ENCODE data around the gene DPP6.

Gene DPP6

DNA sequence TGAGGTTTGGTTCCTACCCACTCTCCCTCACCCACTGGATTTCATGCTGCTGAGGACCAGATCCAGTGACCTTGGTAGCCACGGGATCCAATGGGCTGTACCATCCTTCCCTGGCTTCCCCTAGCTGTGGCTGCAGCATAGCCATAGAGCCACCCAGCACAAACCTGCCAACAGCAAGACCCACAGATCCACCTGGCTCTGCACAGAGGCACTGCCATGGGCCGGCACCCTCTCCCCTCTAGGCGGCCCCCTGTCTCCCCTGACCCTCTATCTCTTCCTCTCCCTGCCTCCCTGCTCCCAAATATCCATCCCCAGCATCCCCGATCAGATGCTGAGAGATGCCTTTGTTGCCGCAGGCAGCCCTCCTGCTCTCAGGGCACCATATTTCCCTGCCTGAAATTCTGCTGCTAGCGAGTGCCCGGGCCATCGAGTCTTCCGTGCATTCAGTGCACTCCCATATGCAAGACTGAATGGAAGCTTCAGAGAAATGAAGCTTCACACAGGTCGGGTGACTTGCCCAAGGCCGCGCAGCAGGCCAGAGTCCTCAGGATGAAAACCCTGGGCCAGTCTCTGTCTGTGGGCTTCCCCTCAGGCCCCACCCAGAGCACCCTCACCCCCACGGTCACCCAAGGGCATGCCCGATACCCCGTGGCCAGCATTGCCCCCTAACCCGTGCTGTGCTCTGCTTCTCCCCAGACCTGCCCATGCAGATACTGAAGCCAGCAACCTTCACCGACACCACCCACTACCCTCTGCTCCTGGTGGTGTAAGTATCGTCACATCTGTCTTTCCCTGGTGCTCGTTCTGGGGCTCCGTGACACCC lies 819.9 kb downstream of the DPP6 start:
- DNase-seq = no peak

DNA sequence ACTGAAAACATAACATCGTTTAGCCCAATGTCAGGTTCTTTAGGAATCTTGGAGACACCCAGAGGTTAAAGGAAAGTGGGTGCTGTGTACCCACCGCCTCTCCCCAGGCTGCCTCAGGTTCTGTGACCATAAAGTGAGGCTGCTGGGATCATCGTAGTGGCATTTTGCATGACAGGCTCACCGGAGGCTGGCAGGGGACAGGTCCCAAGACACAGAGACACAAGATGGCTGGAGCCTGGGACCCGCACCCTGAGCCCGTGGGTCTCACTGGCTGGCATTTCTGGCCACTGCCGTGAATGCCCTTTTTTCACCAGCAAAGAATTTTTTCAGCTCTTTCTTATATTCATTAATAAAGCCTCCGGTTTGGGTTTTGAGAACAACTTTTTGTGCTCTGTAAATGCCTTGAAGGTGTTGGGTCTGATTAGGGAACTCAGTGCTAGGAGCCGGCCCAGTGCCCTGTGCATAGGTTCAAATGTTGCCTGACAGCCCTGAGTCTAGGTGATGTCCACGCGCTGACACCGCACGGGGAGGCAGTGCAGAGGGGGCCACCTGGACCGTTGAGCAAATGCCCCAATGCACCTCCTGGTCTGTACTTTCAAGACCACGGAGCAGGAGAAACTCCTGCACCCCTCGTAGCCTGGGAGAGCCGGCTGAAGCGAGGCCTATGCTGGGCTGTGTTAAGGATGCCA lies 820.8 kb downstream of the DPP6 start:
- DNase-seq = no peak

DNA sequence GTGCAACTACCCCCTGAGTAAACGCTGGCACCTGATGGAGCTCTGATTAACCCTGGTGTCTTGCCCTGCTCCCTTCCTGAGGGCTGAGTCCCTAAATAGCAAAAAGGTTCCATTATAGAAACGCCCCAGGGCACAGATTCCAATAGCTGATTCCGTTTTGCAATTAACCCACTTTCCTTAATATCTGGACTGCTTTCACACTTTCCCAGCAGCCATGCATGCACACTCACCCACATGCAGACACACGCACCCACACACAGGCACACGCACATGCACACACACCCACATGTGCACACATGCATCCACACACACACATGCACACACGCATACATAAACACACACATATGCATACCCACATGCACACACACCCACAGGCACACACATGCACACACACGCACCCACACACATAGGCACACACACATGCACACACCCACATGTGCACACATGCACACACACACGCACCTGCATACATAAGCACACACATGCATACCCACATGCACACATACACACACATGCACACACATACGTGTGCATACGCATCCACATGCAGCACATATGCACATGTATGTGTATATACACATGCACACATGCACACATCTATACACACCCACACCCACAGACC lies 821.4 kb downstream of the DPP6 start:
- DNase-seq = no peak

DNA sequence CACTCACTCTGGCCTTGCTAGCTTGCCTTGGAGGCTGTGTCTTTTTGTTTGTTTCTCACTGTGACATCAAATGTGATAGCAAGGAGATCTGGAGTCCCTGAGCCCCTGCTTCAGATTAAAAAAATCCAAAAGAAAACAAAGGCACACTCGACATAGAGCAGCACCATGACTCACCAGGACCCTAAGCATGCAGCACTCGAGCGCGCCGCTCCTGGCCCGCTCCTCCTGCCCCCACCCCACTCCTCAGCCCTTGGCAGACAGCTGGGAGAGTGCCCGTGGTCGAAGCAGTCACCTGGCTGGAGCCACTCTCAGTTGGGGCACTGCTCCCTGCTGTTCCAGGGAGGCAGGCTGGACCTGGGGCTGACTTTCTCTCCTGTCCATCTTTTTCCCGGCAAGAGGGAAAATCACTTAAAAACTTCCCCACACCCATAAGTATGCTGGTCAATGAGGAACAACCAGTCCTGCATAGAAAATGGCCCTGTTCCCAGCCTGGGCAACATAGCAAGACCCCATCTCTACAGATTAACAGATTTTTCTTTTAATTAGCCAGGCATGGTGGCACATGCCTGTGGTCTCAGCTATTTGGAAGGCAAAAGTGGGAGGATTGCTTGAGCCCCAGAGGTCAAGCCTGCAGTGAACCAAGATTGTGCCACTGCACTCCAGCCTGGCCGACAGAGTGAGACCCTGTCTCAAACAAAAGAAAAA lies 822.4 kb downstream of the DPP6 start:
- DNase-seq = no peak

DNA sequence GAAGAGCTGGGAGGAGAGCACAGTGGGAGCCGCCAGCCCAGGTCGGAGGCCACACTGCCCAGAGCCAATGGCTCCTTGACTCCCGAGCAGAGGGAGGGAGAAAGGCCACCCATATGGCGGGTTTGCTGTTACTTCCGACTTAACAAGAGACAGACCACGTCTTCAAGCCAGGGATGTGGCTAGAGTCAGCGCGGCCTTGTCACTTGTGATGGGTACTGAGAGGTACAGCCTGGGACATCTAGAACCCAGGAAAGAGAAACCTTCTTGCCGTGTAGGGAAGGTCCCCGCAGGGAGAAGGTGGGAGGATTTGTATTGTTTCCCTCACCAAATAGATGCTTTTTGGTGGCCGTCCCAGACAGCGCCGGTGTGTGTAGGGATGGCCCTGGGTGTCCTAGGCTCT lies 823.1 kb downstream of the DPP6 start:
- DNase-seq = no peak

DNA sequence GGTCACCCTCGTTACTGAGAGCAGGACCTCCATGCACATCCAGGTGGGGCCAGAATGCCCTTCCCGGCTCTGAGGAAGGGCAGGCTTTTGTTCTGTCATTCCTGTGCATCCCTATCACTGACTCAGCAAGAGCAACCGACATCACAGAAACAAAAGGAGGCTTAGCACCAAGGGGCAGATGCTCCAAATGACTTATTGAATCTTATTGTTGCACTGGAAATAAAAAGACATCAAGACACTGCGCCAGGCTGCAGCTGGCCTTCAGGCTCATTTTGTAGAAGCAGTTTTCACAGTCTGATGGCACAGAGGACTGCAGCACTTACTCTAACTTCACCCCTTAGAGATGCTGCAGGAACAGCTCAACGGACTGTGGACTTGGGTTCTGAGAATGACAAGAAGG lies 824.3 kb downstream of the DPP6 start:
- DNase-seq = no peak

DNA sequence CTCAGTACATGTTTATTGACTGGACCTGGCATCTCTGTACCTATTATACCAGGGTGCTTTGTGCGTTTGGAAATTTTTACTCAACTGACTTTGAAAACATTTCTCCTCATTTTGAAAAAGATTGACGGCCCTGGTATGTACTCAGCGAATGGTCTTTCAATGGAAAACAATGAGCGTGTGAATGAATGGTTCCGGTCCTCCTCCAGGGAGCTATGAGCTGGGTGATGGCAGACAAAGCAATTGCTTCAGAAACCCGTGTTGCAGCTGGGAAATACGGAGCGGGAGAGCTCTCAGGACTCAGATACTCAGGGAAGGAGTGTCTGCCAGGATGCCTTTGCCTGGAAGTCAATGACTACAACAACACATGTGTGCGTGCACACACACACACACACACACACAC lies 824.8 kb downstream of the DPP6 start:
- no peak for DNase-seq

DNA sequence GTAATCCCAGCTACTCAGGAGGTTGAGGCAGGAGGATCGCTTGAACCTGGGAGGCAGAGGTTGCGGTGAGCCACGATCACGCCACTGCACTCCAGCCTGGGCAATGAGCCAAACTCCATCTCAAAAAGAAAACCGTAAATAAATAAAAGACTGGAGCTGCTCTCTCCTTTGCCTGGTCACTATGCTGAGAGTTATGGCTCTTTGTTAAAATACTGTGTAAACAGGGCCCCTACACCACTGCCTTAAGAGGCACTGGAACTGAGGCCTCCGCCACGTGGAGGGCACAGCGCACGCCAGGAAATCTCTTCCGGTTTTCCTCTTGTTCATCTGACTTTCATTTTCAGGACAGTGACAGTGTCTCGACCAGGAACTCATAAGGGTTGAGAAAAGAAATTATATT lies 827.4 kb downstream of the DPP6 start:
- no peak for DNase-seq

DNA sequence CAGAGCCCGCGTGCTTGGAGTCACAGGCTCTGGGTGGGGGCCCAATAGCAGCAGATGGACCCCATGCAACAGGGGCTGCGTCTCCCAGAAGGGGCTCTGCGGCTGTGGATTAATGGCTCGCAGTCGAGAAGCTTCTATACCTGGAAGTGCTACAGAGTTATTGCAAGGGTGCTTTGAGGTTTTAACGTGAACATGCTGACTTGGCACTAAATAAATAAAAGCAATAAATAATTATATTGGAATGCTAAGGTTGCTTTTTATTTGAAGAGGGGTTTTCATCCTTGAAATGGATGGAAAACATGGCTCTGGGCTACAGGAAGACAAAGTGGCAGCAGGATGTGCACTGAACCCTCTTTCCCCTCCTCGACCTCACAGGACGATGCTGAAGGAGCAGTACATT lies 828.3 kb downstream of the DPP6 start:
- DNase-seq = no peak

DNA sequence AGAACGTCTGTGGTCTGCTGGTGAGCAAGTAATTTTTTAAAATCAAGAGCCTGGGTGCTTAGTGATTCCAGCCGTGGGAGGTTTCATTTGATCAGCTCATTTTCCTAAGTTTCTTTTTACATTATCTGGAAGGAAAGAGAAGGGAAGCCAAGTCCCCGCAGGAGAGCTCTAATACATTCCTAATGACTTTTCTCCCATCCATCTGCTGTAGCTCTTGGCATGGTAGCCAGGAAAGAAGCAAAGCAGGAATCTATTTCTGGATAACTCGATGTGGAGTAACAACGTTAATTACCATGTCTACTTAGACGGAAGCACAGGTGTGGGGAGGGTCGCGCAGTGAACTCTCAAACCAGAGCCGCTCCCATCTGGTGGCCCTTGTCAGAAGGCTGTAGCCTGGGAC lies 828.8 kb downstream of the DPP6 start:
- no peak for DNase-seq

DNA sequence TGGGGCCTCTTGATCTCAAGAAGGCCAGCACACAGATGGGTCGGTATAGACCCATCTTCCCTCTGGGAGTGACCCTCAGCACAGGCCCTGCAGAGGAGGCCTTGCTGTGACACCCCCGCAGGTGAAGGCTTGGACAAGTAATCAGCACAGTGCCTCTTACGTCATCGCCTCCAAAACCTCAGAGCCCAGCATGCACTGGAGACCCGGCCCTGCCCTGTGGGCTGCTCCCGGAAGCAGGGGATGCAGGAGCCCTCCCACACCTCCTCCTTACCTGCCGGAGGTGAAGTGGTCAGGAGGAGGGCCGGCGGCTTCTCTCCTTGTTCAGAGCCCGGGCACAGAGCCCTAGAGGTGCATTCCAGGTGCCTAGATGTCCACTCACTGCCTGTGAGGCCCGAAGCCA lies 829.3 kb downstream of the DPP6 start:
- DNase-seq = no peak

DNA sequence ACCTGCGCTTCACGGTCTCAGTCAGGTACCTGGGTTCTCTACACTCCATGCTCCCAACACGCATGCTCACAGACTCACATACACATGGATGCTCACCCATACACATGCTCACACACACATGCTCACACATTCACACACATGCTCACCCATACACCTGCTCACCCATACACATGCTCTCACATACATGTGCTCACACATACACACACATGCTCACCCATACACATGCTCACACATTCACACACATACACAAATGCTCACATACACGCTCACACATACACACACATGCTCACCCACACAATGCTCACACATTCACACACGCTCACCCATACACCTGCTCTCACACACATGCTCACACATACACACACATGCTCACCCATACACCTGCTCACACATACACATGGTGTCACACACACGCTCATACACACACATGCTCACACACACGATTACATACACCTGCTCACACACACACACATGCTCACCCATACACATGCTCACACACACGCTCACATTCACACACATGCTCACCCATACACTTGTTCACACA lies 830.8 kb downstream of the DPP6 start:
- DNase-seq = no peak

DNA sequence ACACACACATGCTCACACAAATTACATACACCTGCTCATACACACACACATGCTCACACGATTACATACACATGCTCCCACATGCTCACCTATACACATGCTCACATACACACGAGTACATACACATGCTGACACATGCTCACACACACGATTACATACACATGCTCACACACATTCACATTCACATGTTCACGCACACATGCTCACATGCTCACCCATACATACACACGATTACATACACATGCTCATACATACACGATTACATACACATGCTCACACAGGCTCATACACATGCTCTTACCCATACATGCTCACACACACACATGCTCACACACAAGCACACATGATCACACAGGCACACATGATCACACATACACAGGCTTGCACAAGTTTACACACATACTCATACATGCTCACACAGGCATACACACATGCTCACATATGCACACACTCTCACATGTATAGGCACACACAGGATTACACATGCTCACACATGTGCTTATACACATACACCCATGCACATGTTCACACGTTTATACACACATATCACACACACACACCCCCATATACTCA lies 832.2 kb downstream of the DPP6 start:
- DNase-seq = no peak

DNA sequence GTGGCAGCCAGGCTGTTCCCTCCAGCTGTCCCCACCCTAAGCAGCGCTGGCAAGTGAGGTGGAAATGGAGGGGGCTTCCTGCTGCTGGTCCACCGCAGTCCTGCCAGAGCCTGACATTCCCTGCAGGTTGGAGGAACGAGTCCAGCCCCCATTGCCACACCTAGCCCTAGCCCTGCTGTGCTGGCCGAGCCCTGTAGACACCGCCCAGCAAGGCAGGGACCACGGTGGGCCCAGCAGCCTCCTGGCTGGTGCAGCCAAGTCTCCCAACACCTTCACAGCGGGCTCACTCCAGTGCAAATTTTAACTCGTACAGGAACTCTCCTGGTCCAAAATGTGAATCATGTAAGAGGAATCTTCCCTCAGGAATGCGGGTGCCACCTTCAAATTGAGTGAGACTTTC lies 834.4 kb downstream of the DPP6 start:
- DNase-seq = no peak

DNA sequence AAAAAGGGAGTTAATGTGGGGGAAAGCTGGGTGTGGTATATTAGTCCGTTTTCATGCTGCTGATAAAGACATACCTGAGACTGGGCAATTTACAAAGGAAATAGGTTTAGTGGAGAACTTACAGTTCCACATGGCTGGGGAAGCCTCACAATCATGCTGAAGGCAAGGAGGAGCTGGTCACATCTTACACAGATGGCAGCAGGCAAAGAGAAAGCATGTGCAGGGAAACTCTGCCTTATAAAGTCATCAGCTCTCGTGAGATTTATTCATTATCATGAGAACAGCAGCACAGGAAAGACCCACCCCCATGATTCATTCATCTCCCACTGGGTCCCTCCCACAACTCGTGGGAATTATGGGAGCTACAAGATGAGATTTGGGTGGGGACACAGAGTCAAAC lies 836.5 kb downstream of the DPP6 start:
- DNase-seq = no peak

DNA sequence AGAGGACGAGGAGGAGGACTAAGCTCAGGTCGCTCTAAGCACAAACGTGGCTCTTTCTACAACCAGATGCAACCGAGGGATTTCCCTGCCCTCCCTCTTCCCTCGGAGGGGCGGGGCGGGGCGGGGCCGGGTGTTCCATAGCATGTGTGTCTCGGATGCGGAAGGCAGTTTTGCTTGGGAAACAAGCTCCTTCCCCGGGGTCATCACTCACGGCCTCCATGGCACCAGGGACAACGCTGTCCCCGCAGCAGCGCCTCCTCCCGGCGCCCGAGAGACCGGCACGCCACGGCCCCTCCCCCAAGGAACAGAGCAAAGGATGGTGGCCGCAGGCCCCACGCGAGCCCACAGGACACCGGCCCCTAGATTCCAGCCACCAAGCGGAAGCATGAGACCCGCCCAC lies 840.3 kb downstream of the DPP6 start:
- DNase-seq = no peak

DNA sequence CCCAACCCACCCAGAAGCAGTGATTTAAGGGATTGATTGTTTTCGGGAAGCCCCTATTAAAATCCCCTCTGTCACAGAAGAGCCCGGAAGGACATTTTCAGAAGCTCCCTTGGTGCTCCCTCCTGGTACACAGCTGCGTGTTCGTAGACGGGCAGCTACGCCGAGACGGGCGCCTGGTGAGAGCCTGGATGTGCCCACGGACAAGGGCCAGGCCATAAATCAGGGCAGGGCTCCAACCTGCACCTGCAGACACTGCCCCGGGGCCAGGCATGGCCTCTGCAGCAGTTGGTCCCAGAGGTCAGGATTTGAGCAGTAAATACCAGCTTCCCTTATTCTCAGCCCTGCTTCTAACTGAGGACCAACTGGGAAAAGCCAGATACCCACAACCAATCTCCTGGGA lies 843.9 kb downstream of the DPP6 start:
- DNase-seq = no peak

DNA sequence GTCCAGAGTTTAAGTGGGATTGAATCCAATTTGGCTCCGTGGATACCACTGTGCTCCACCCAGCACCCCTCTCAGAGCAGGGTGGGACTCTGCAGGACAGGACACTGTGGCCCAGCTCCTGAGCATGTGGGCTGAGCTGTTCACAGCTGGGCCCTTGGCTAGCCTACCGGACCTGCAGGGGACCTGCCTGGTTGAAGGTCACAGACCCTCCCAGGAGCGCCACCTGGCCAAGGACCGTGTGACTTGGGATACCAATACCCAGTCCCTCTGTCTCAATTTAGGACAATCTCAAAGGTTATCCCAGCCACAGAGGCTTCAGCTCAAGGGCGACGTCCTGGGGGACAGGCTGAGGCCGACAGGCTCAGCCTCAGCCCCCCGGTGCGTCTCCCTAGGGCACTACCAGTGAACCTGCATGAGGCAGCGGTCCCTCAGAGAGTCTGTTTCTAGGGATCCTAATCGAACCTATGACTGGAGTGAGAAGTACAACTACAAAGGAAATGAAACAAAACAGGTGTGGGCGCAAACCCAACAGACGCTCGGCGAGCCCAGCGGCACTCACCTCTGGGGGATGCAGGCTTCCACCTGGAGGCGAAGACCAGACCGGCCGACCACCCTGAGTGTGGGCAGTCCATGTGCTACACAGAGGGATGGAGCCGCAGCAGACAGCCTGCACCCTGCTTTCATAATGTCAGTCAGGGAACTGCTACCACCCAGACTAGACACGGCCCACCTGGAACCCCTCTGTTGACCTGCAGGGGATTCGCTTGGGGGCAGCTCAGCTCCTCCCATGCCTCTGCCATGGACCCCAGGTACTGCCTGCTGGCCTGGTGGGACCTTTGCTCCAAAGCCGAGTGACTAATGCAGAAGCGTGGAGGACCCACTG lies 847.0 kb downstream of the DPP6 start:
- no peak for DNase-seq

DNA sequence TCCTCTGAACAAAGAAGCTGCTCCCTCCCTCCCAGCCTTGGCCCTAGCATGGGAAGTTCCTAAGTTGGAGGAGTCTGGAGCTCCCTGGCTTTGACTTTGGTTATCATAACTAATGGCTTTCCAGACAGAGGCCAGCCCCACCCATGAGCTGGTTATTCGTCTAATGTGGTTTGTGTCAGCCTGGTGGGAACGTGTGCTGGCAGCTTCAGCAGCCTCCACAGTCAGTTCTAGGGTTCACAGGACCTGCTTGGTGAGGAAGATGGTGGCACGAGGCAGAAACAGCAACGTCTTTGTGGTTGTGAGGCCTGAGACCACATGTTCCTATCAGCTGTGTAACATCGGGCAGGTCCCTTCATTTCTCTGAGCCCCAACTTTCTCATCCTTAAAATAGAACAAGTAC lies 847.7 kb downstream of the DPP6 start:
- DNase-seq = no peak

DNA sequence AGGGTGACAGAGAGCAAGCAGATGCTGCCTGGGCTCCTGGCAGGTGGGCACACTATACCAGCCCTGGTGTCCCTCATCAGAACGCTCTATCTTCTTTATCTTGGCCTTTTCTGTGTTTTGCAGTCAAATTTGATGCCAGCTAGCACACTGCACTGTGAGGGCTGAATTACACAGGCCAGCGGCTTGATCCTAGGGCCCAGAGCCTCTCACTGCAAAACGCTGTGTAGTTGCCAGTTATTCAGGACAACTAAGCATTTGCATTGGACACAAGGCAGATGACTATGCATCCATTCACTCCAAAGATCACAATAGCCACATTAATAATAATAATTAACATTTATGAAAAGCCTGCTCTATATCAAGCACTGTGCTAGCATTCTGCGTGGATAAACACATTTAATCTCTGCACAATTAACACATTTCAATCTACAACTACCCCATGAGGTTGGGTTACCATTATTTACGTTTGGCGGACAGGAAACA lies 850.4 kb downstream of the DPP6 start:
- no peak for DNase-seq

DNA sequence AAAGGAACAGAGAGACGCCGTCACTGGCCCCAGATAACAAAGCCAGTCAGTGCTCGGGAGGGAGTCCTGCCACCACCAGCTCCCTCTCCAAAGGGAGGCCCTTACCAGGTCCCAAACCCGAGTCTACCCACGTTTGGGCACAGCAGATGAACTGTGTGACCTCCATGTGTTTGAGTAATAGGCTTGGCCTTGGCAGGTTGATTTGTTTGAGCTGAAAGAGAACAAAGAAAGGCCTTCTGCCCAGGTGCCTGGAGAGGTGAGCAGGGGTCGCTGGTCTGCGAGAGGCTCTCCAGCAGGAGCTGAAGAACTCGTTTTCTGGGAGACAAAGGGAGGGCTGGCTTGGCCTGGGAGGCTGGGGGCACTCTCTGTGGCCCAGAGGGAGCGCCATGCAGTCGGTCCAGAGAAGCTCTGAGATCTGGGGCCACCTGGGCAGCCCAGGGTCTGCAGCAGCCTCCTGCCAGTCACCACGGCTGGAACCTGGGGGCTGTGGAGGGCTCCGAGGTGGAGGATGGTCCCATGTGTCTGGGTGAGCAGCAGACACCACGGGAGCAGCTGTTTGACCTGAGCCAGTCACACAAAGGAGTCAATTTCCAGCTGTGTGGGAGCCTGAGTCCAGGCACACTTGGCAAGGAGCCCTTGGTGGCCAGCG lies 851.0 kb downstream of the DPP6 start:
- DNase-seq = no peak
